Hepatocyte (in vitro differentiated cells): ENCODE data around the gene SIX4. TPM values are rescaled to one million over a fixed set of nuclear protein-coding genes. Genes with fewer than 3 reads are reported as not detected.

Experiments used
- DNase-seq: peaks from one replicate; pipeline ENCODE4 v3.0.0-alpha.2; 2016; ENCODE audit warnings: low spot score
- H2AFZ ChIP-seq: fragments of 200-600 bp; sonication (generic); 2 replicates; pipeline ENCODE4 v1.6.0; 2016; ENCODE audit warnings: antibody characterized with exemption, mild to moderate bottlenecking
- H3K27ac ChIP-seq: fragments of 200-600 bp; sonication (generic); 2 replicates; pipeline ENCODE4 v1.5.1; 2016; ENCODE audit warnings: mild to moderate bottlenecking
- H3K27me3 ChIP-seq: fragments of 200-600 bp; sonication (generic); 2 replicates; pipeline ENCODE4 v1.6.1; 2016
- H3K36me3 ChIP-seq: fragments of 200-600 bp; sonication (generic); replicated peaks from 2 replicates; pipeline ENCODE4 v1.5.1; 2016; ENCODE audit warnings: low read depth; ENCODE audit not compliant: insufficient read depth
- H3K4me1 ChIP-seq: fragments of 200-600 bp; sonication (generic); 2 replicates; pipeline ENCODE4 v1.5.1; 2016; ENCODE audit warnings: mild to moderate bottlenecking, moderate library complexity; ENCODE audit not compliant: insufficient read depth
- H3K4me2 ChIP-seq: fragments of 200-600 bp; sonication (generic); 2 replicates; pipeline ENCODE4 v1.6.0; 2016
- H3K4me3 ChIP-seq: fragments of 200-600 bp; sonication (generic); 2 replicates; pipeline ENCODE4 v1.5.1; 2016; ENCODE audit warnings: mild to moderate bottlenecking
- H3K79me2 ChIP-seq: fragments of 200-600 bp; sonication (generic); 2 replicates; pipeline ENCODE4 v1.6.0; 2017; ENCODE audit warnings: mild to moderate bottlenecking
- H3K9me2 ChIP-seq: fragments of 200-600 bp; sonication (generic); replicated peaks from 2 replicates; pipeline ENCODE4 v1.6.0; 2017; ENCODE audit warnings: mild to moderate bottlenecking; ENCODE audit not compliant: insufficient read depth
- H3K9me3 ChIP-seq: fragments of 200-600 bp; sonication (generic); 2 replicates; pipeline ENCODE4 v1.5.1; 2016; ENCODE audit warnings: low read depth, mild to moderate bottlenecking
- H4K20me1 ChIP-seq: fragments of 200-600 bp; sonication (generic); 2 replicates; pipeline ENCODE4 v1.6.0; 2016; ENCODE audit warnings: mild to moderate bottlenecking; ENCODE audit not compliant: insufficient read depth, poor library complexity, severe bottlenecking
- EZH2 ChIP-seq: fragments of 200-600 bp; sonication (generic); IDR thresholded peaks from 2 replicates; pipeline ENCODE4 v1.6.1; 2016; ENCODE audit warnings: antibody characterized with exemption, mild to moderate bottlenecking, borderline replicate concordance
- EZH2phosphoT487 ChIP-seq: fragments of 200-600 bp; sonication (generic); IDR thresholded peaks from one replicate; pipeline ENCODE4 v1.6.1; 2018; ENCODE audit warnings: antibody characterized with exemption, mild to moderate bottlenecking, low read depth, moderate library complexity; ENCODE audit not compliant: unreplicated experiment, severe bottlenecking
- WGBS: methylation state at CpG from one replicate; pipeline ENCODE4 v1.1.6; 2016; ENCODE audit warnings: low lambda C conversion rate; ENCODE audit errors: missing lambda C conversion rate; 5-methylcytosine and 5-hydroxymethylcytosine counted together
- polyA plus RNA-seq: library from polyadenylated mRNA; unstranded; fragments of >200 nt; fragmentation: Nextera tagmentation; extraction: Ambion mirVana; gene quantifications from 2 replicates; pipeline ENCODE4 v1.2.1, GENCODE V29; 2016
- total RNA-seq: library from RNA; depleted of rRNA; stranded (reverse); fragments of >200 nt; gene quantifications from 2 replicates; pipeline ENCODE4 v1.2.3, GENCODE V29; 2014
- TF ChIP-seq, protein P1 (sequence below): fragments of 200-600 bp; sonication (generic); IDR thresholded peaks from 2 replicates; pipeline ENCODE4 v1.5.1; 2016; ENCODE audit warnings: antibody characterized with exemption, mild to moderate bottlenecking; ENCODE audit not compliant: poor library complexity

The SIX4 gene
- total and polyA plus RNA-seq, 2 experiments from 2014 or later: 1.1 to 7.0 TPM

GRCh38 chr14:60670989-60671388 lies 53.2 kb downstream of the SIX4 start:
- H3K27me3 ChIP-seq: no peaks in the 10 kb centered on the region
- WGBS: 80% methylated on average over 3 of the region's 3 CpGs
- no peak overlapping the region for H3K4me2 ChIP-seq
- H4K20me1 ChIP-seq: no peaks in the 10 kb centered on the region
- H3K79me2 ChIP-seq: no peaks in the 10 kb centered on the region
- H3K4me1 ChIP-seq: no peaks in the 10 kb centered on the region
- H3K27ac ChIP-seq: no peak overlapping the region
- no peak overlapping the region for H3K4me3 ChIP-seq
- H3K9me2 ChIP-seq: no peaks in the 10 kb centered on the region
- DNase-seq: no peak
- TF ChIP-seq EZH2 (no peak), EZH2phosphoT487 (no peak)
- TF ChIP-seq, protein P1, sequence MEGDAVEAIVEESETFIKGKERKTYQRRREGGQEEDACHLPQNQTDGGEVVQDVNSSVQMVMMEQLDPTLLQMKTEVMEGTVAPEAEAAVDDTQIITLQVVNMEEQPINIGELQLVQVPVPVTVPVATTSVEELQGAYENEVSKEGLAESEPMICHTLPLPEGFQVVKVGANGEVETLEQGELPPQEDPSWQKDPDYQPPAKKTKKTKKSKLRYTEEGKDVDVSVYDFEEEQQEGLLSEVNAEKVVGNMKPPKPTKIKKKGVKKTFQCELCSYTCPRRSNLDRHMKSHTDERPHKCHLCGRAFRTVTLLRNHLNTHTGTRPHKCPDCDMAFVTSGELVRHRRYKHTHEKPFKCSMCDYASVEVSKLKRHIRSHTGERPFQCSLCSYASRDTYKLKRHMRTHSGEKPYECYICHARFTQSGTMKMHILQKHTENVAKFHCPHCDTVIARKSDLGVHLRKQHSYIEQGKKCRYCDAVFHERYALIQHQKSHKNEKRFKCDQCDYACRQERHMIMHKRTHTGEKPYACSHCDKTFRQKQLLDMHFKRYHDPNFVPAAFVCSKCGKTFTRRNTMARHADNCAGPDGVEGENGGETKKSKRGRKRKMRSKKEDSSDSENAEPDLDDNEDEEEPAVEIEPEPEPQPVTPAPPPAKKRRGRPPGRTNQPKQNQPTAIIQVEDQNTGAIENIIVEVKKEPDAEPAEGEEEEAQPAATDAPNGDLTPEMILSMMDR: no peak
- H3K36me3 ChIP-seq: no peaks in the 10 kb centered on the region
- H2AFZ ChIP-seq: no peak overlapping the region
- no peaks in the 10 kb centered on the region for H3K9me3 ChIP-seq

- Histone ChIP-seq H3K27me3 (peaks cover 6% of the 10 kb centered on the region), H3K4me1 (no peaks in the 10 kb centered on the region), H3K4me2 (no peak overlapping the region), H4K20me1 (no peaks in the 10 kb centered on the region), H3K27ac (no peak overlapping the region), H3K4me3 (no peak overlapping the region), H3K9me3 (no peaks in the 10 kb centered on the region), H2AFZ (no peak overlapping the region), H3K36me3 (no peaks in the 10 kb centered on the region), H3K79me2 (no peaks in the 10 kb centered on the region), H3K9me2 (no peaks in the 10 kb centered on the region)
- 86% methylated on average over 5 of the region's 5 CpGs for WGBS
- TF ChIP-seq EZH2phosphoT487: no peak
- no peak for TF ChIP-seq EZH2
- TF ChIP-seq, protein P1: no peak
- DNase-seq: no peak
Observed at GRCh38 chr14:60668431-60669112, 55.6 kb downstream of the SIX4 start.

- H2AFZ ChIP-seq: no peak overlapping the region
- H3K27me3 ChIP-seq: peaks cover 28% of the 10 kb centered on the region
- WGBS: 63% methylated on average over 3 of the region's 3 CpGs
Observed at GRCh38 chr14:60665177-60665550, 59.0 kb downstream of the SIX4 start.

More at GRCh38 chr14:60665177-60665550, 59.0 kb downstream of the SIX4 start:
- H3K36me3 ChIP-seq: no peaks in the 10 kb centered on the region
- no peaks in the 10 kb centered on the region for H4K20me1 ChIP-seq
- no peaks in the 10 kb centered on the region for H3K9me2 ChIP-seq
- H3K27ac ChIP-seq: no peak overlapping the region
- no peak overlapping the region for H3K4me2 ChIP-seq
- no peak for DNase-seq
- TF ChIP-seq, protein P1: no peak
- TF ChIP-seq EZH2: no peak
- no peak for TF ChIP-seq EZH2phosphoT487
- H3K4me1 ChIP-seq: no peaks in the 10 kb centered on the region
- H3K79me2 ChIP-seq: no peaks in the 10 kb centered on the region
- no peaks in the 10 kb centered on the region for H3K9me3 ChIP-seq
- no peak overlapping the region for H3K4me3 ChIP-seq
